Loucy (cell line): ENCODE measurements around the gene BTBD18.

Experiments used
- H2AFZ ChIP-seq: fragments of 200-600 bp; sonication (generic); 2 replicates; pipeline ENCODE4 v1.6.0; 2016; ENCODE audit warnings: antibody characterized with exemption, mild to moderate bottlenecking, low read length, moderate library complexity
- H3F3A ChIP-seq: fragments of 200-600 bp; 2 replicates; pipeline ENCODE4 v1.6.0; 2016; ENCODE audit warnings: antibody characterized with exemption, low read depth, mild to moderate bottlenecking
- H3K27me3 ChIP-seq: fragments of 200-600 bp; sonication (generic); 2 replicates; pipeline ENCODE4 v1.6.1; 2014; ENCODE audit warnings: low read length, mild to moderate bottlenecking; ENCODE audit not compliant: insufficient read depth, poor library complexity, severe bottlenecking
- H3K36me3 ChIP-seq: fragments of 200-600 bp; sonication (generic); 2 replicates; pipeline ENCODE4 v1.6.1; 2016; ENCODE audit warnings: low read length; ENCODE audit not compliant: insufficient read depth
- H3K4me1 ChIP-seq: fragments of 200-600 bp; sonication (generic); 2 replicates; pipeline ENCODE4 v1.5.1; 2014; ENCODE audit warnings: low read length, mild to moderate bottlenecking; ENCODE audit not compliant: insufficient read depth, poor library complexity, severe bottlenecking
- H3K4me2 ChIP-seq: fragments of 200-600 bp; sonication (generic); 2 replicates; pipeline ENCODE4 v1.6.0; 2014; ENCODE audit warnings: antibody characterized with exemption, low read length, low read depth, mild to moderate bottlenecking; ENCODE audit not compliant: poor library complexity, severe bottlenecking
- H3K4me3 ChIP-seq: fragments of 200-600 bp; sonication (generic); 2 replicates; pipeline ENCODE4 v1.5.1; 2014; ENCODE audit warnings: low read length, mild to moderate bottlenecking, mixed read lengths; ENCODE audit not compliant: poor library complexity, severe bottlenecking
- H3K79me2 ChIP-seq: fragments of 200-600 bp; sonication (generic); 2 replicates; pipeline ENCODE4 v1.6.1; 2014; ENCODE audit warnings: low read length; ENCODE audit not compliant: insufficient read depth
- H3K9ac ChIP-seq: fragments of 200-600 bp; sonication (generic); 2 replicates; pipeline ENCODE4 v1.6.0; 2014; ENCODE audit warnings: mild to moderate bottlenecking, low read depth, low read length, moderate library complexity; ENCODE audit not compliant: poor library complexity, severe bottlenecking
- H3K9me2 ChIP-seq: fragments of 200-600 bp; sonication (generic); replicated peaks from 2 replicates; pipeline ENCODE4 v1.6.1; 2016; ENCODE audit warnings: low read depth, low read length, mixed read lengths
- H3K9me3 ChIP-seq: fragments of 200-600 bp; sonication (generic); 2 replicates; pipeline ENCODE4 v1.6.1; 2014; ENCODE audit warnings: mild to moderate bottlenecking, antibody characterized with exemption, low read length, low read depth; ENCODE audit not compliant: insufficient read depth
- H4K20me1 ChIP-seq: fragments of 200-600 bp; sonication (generic); 2 replicates; pipeline ENCODE4 v1.6.0; 2014; ENCODE audit warnings: antibody characterized with exemption, low read length, mild to moderate bottlenecking; ENCODE audit not compliant: insufficient read depth, poor library complexity, severe bottlenecking
- CTCF ChIP-seq: fragments of 200-600 bp; sonication (generic); conservative IDR thresholded peaks from 2 replicates; pipeline ENCODE4 v1.5.1; 2014; ENCODE audit warnings: mild to moderate bottlenecking, antibody characterized with exemption, low read length
- EZH2phosphoT487 ChIP-seq: fragments of 200-600 bp; IDR thresholded peaks from 2 replicates; pipeline ENCODE4 v1.6.1; 2018; ENCODE audit warnings: antibody characterized with exemption, mild to moderate bottlenecking, moderate library complexity, borderline replicate concordance

The BTBD18 gene

GRCh38 chr11:57742087-57742452 lies 9.5 kb downstream of the BTBD18 start:
- Histone ChIP-seq H3K4me2 (peak overlapping the region; percentile 90), H3K4me1 (peaks cover 23% of the 10 kb centered on the region), H3K79me2 (peaks cover 33% of the 10 kb centered on the region), H3K36me3 (peaks cover 50% of the 10 kb centered on the region), H2AFZ (no peak overlapping the region), H4K20me1 (peaks cover 25% of the 10 kb centered on the region), H3K9me2 (no peaks in the 10 kb centered on the region), H3K4me3 (peak overlapping the region; percentile 93), H3K9ac (peak overlapping the region; percentile 96), H3K9me3 (no peaks in the 10 kb centered on the region), H3K27me3 (peaks cover 3% of the 10 kb centered on the region), H3F3A (no peaks in the 10 kb centered on the region)
- TF ChIP-seq EZH2phosphoT487 (no peak), CTCF (no peak)

GRCh38 chr11:57741132-57742086 lies 10.2 kb downstream of the BTBD18 start, which contains the start of gene SELENOH:
Gene SELENOH (plus strand): TSS chr11:57741491. CDS start chr11:57741596, 105 bp downstream.
- Histone ChIP-seq H3K9me2 (no peaks in the 10 kb centered on the region), H3K9ac (peak within 1 kb of the TSS; percentile 96), H3K4me3 (peak within 1 kb of the TSS; percentile 93), H3K4me2 (peak within 1 kb of the TSS; percentile 91), H3K79me2 (peaks cover 33% of the 10 kb centered on the region), H3F3A (no peaks in the 10 kb centered on the region), H3K4me1 (peaks cover 23% of the 10 kb centered on the region), H4K20me1 (peaks cover 25% of the 10 kb centered on the region), H3K9me3 (no peaks in the 10 kb centered on the region), H2AFZ (peak within 1 kb of the TSS; percentile 81), H3K27me3 (peaks cover 3% of the 10 kb centered on the region), H3K36me3 (peaks cover 53% of the 10 kb centered on the region)
- TF ChIP-seq CTCF = no peak
- TF ChIP-seq EZH2phosphoT487 = no peak

GRCh38 chr11:57735619-57736298 lies 15.9 kb downstream of the BTBD18 start:
- peaks cover 4% of the 10 kb centered on the region for H3K4me1 ChIP-seq
- no peaks in the 10 kb centered on the region for H3K27me3 ChIP-seq
- H3K9me3 ChIP-seq = no peaks in the 10 kb centered on the region
- H3K9me2 ChIP-seq = no peaks in the 10 kb centered on the region
- H3K4me2 ChIP-seq = no peak overlapping the region
- peaks cover 44% of the 10 kb centered on the region; the same call in 1 of the 2 replicates for H3K36me3 ChIP-seq
- H2AFZ ChIP-seq = no peak overlapping the region
- no peak overlapping the region for H3K4me3 ChIP-seq
- peaks cover 33% of the 10 kb centered on the region for H3K79me2 ChIP-seq
- no peak for TF ChIP-seq EZH2phosphoT487
- TF ChIP-seq CTCF = no peak
- peaks cover 9% of the 10 kb centered on the region for H4K20me1 ChIP-seq
- H3F3A ChIP-seq = no peaks in the 10 kb centered on the region; the same call in 1 of the 2 replicates
- no peak overlapping the region for H3K9ac ChIP-seq
